GM21619 (cell line): ENCODE data around the gene HDAC6.
"Not testable (repeated sequence)": the region's sequence is repeated elsewhere in the genome, so short reads cannot be mapped to it uniquely, and the experiment has no call there.

Source experiments
- ATAC-seq: cut with Tn5 transposase; IDR thresholded peaks from one replicate; pipeline ENCODE4 v1.9.1; 2021; ENCODE audit not compliant: unreplicated experiment

The HDAC6 gene

DNA sequence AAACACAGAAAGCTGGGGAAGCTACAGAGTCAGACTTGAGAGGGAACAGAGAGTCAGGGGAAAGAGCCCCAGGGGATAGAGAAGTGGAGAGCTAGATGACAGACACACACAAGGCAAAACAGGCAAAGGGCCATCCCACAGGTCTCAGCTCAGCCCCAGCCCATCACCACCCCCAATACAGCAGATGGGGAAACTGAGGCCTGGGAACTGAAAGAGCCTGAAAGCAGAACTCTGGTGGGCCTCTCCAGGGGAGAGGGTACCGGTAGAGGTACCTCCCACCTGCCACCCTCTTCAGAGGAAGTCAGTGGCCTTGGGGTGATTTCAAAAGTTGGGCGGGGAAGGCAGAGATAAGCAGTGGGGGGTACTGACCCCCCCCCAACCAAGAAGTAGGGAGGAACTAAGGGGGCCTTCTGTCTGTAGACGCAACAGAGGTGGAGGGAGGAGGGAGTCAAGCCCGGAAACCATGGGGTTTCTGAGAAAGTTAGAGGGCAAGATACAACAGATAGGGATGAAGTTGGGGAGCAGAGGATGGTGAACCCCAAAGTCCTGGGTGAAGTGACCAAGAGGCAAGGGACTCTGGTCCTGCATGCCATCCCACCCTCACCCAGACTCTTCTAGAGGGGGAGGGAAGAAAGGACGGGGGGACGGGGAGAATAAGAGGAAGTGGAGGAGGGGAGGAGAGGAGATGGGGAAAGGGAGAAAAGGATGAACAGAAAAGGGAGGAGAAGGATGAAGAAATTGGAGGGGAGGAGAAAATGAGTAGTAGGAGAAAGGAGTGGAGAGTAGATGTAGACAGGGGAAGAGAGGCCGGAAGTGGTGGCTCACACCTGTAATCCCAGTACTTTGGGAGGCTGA, 12.3 kb upstream of the HDAC6 start:
- ATAC-seq = no peak

DNA sequence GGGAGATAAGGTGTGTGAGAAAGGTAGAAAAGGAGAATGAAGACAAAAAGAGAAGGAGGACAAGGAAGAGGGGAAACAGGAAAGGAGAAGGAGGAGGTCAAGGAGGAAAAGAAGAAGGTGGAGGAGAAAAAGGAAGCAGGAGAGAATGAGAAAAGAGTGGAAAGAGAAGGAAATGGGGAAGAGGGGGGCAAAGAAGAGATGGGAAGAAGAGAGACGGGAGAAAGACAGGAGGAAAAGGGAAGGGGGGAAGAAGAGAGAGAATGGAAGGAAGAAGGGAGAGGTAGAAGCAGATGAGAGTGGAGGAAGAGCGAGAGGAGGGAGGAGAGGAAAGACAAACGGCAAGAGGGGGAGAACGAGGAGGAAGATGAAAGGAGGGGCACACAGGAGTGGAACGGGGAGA, 11.4 kb upstream of the HDAC6 start:
- no peak for ATAC-seq

GRCh38 chrX:48791063-48791820, 10.6 kb upstream of the HDAC6 start:
- ATAC-seq = no peak

DNA sequence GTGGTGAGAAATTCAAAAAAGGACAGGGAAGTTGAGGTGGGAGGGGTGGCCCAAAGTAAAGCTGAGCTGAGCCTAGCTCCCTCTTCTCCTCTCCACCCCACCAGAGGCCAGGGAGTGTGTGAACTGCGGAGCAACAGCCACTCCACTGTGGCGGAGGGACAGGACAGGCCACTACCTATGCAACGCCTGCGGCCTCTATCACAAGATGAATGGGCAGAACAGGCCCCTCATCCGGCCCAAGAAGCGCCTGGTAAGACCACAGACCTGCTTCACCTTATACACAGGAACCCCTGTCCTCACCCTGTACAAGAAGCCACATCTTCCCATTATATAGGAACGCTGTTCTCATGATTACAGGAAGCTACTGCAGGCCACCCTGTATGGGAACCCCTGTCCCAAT, 9.6 kb upstream of the HDAC6 start:
- ATAC-seq = no peak

- ATAC-seq = no peak
Measured at GRCh38 chrX:48793935-48794334, 7.9 kb upstream of the HDAC6 start.

GRCh38 chrX:48794340-48794910, 7.4 kb upstream of the HDAC6 start:
- ATAC-seq = no peak

DNA sequence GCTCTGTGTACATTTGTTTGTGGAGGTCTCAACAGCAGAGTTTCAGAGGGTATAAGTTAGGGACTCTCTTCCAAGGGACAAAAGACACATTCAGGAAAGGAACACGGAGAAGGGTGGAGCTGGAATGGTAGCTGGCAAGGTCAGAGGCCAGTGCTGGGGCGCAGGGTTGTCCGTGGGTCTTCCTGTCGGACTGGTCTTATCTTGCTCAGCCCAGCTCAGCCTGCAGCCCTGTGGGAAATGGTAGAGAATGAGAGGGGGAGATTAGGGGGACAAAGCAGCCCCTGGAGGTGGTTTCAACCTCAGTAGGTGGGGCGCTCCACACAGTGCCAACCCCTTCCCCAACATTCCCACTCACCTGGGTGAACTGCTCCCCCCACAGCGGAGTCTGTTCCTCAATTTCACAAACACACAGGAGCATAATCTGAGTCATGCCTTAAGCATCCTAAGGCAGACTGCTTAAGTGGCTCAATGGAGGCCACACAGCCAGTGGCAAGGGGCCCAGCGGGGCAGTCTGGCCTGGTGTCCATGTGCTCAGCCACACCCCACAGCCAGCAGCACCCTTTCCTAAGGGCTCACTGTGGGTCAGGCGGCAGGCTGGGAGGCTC, 6.9 kb upstream of the HDAC6 start:
- no peak for ATAC-seq

DNA sequence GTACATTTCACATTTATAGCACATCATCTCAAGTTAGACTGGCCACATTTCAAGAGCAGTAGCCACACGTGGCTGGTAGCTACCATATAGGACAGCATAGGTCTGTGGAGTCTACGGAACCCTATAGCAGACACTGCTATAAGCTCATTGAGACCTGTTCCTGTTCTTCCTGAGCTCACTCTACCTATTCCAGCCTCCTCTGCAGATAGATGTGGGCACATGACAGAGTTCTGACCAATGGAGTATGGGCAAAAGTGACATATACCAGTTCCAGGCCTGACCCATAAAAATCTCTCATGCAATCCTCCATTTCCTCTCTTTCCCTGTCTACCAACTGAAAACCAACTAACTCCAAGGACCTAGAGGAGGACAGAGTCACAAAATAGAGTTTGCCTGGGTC, 3.5 kb upstream of the HDAC6 start:
- ATAC-seq = no peak

GRCh38 chrX:48800574-48801279, 1.1 kb upstream of the HDAC6 start:
- ATAC-seq = no peak

DNA sequence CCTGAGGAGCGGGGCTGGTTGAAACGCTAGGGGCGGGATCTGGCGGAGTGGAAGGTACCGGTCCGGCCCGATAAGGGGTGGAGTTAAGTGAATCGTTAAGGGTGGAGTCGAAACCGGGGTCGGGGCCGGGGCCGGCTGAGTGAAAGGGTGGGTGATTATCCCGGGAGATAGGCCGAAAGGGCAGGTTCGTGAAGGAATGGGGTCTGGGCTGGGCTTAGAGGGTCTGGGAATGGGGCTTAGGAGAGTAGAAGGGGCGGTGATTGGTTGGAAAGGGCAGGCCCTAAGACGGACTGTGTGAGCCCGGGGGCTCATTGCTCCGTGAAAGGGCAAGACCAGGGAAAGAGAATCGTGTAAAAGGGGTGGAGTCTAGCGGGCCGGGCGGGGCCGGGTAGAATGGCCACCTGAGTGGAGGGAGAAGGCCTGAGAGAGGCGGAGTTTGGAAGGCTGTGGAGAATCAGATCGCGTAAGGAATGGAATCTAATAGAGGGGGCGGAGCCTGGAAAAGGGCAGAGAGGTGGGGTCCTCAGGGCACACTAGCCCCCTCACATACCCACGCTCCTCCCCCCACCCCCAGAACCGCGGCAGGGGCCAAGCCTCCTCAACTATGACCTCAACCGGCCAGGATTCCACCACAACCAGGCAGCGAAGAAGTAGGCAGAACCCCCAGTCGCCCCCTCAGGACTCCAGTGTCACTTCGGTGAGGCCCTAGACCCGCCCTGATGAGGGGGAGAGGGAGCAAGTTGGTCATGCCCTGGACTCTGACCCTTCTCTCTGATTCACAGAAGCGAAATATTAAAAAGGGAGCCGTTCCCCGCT, 430 bp downstream of the HDAC6 start:
- peak; percentile 35 for ATAC-seq

DNA sequence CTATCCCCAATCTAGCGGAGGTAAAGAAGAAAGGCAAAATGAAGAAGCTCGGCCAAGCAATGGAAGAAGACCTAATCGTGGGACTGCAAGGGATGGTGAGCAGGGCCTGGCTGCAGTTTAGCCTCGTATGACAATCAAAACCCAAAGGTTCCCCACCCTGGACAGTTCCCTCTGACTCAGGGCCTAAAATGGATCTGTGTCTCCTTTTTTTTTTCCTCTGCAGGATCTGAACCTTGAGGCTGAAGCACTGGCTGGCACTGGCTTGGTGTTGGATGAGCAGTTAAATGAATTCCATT, 986 bp downstream of the HDAC6 start:
- no peak for ATAC-seq

DNA sequence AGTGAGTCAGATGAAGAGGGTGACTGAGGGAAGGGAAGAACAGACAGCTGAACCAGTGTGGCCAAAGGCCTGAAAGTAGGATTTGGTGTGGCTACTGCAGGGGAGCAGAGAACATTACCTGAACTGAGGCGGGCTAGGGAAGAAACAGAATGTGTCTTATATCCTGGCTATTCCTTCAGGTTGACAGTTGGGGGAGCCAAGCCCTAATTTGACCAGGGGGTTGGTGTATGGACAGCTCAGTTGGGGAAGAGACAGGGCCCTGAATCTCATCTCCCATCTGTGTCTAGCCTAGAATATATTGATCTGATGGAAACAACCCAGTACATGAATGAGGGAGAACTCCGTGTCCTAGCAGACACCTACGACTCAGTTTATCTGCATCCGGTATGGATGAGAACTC, 4.2 kb downstream of the HDAC6 start:
- no peak for ATAC-seq

GRCh38 chrX:48813644-48814043, 11.8 kb downstream of the HDAC6 start:
- ATAC-seq = no peak

GRCh38 chrX:48814722-48815121, 12.9 kb downstream of the HDAC6 start:
- ATAC-seq = no peak

DNA sequence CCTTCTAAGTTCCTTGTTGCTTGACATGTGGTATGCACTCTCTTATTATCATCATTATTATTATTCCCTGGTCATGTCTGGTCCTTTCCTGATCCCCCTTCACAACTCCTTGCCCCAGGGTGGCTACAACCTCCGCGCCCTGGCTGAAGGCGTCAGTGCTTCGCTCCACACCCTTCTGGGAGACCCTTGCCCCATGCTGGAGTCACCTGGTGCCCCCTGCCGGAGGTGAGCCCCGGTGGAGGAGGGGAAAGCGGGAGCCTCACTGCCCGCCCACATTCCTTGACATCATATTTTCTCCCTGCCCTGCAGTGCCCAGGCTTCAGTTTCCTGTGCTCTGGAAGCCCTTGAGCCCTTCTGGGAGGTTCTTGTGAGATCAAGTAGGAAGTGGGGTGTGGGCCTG, 13.4 kb downstream of the HDAC6 start:
- ATAC-seq = no peak

GRCh38 chrX:48816014-48816810, 14.3 kb downstream of the HDAC6 start:
- ATAC-seq = no peak

DNA sequence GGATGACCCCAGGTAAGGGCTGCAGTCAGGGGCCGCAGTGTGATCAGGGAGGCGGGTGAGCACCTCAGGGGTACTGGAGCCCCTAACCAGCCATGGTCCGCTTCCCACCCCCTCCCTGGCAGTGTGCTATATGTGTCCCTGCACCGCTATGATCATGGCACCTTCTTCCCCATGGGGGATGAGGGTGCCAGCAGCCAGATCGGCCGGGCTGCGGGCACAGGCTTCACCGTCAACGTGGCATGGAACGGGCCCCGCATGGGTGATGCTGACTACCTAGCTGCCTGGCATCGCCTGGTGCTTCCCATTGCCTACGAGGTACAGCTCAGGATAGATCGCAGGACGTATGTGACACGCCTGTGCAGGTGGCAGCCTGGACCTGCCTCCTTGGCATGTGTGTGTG, 16.2 kb downstream of the HDAC6 start:
- no peak for ATAC-seq

DNA sequence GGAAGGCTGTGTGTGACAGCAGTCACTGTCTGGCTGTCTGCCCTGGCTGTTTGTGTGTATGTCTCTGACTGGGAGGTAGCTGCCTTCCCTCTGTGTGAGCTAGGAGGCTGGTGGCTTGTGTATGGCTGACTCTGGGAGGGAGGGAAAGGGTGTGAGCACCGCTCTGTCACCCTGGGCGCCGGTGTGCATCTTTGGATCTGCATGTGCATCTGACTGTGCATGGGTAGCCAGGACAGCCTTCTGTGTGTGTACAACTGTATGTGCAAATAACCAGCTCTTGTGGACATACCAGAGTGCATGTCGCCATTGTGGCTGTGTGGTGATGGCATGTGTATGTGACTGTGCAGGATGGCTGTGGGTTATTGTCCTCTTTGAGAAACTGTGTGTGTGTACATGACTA, 17.0 kb downstream of the HDAC6 start:
- no peak for ATAC-seq

DNA sequence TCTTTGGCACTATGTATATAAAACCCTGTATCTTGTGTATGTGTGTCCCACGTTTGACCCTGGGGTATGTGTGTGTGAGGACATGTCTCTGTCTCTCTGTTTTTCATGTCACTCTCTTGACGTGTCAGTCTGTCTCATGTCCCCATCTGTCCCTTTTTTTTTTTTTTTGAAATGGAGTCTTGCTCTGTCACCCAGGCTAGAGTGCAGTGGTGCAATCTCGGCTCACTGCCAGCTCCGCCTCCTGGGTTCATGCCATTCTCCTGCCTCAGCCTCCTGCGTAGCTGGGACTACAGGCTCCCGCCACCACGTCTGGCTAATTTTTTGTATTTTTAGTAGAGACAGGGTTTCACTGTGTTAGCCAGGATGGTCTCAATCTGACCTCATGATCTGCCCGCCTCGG, 17.5 kb downstream of the HDAC6 start:
- ATAC-seq = not testable (repeated sequence)

DNA sequence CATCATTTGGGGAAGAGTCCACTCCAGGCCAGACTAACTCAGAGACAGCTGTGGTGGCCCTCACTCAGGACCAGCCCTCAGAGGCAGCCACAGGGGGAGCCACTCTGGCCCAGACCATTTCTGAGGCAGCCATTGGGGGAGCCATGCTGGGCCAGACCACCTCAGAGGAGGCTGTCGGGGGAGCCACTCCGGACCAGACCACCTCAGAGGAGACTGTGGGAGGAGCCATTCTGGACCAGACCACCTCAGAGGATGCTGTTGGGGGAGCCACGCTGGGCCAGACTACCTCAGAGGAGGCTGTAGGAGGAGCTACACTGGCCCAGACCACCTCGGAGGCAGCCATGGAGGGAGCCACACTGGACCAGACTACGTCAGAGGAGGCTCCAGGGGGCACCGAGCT, 21.2 kb downstream of the HDAC6 start:
- ATAC-seq = no peak
